Astrocyte of the hippocampus (primary cell): Measurements from ENCODE around the gene FANCC.

Experiments
- DNase-seq: peaks from one replicate; pipeline ENCODE4 v3.0.0; 2011; ENCODE audit warnings: low read depth, low spot score

FANCC gene

DNA sequence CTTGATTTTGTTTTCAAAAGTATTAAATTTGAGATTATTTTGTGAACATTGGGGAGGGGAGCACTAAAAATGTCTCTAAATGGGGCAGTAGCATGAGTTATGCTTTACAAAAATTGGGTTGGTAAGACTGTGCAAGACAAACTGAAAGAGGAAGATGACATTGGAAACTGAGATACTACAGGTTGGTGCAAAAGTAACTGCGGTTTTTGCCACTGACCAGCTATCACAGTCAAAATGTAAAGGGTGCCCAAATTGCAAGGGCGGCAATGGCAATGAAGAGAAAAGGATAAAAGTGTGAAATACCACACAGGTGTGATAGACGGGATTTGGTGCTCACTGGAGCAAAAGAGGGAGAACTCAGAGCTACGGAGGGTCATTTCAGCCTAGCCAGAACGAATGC is 124.0 kb downstream of the FANCC start:
- DNase-seq: no peak

DNA sequence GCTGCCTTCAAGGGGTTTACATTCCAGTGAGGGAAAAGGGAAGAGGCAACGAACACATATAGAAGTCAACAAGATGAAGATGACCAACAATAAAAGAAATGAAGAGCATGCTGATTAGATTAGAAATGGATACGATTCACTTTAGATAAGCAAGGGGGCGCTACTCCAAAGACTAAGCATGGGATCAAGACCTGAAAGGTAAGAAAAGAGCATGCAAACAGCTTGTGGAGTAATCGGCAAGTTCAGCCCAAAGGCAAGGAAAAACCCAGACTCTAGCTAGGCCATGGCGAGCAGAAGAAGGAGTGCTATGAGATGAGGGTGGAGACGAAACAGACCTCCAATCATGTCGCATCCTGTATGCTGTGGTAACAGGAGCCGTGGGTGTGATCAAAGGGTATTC is 124.4 kb downstream of the FANCC start:
- DNase-seq: no peak

DNA sequence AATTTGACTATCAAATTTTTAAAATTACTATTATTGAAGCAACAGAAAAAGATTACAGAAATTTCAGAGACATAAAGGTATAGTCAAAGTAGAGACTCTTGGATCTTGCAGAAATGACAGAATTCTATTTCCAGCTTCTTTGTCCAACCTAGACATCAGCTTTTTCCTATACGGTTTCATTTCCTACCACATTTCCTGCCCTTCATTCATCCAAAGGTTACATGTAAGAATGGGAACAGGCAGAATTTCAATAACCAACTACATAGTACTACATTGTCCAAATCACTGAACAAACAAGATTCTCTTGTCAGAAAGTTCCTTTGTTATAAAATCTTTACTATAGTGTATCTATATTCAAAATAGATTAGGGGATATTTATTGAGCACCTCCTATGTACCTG is 124.9 kb downstream of the FANCC start:
- DNase-seq: no peak

DNA sequence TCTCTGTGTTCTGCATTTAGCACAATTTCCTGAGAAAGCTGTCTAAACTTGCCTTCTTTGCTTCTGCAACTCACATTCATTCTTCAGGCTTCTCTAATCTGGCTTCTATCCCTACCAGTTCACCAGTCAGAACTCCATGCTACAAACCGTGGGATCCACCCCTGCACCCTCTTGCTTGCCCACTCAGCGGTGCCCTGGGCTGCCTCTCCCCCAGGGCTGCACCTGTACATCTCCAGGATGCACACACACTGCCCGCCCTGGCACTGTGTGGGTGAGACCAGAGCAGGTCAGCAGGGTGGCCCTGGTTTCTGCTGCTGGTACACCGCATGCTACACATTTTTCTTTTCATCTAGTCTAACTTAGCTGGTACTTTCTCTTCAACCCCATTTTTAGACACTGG is 127.1 kb downstream of the FANCC start:
- DNase-seq: no peak

DNA sequence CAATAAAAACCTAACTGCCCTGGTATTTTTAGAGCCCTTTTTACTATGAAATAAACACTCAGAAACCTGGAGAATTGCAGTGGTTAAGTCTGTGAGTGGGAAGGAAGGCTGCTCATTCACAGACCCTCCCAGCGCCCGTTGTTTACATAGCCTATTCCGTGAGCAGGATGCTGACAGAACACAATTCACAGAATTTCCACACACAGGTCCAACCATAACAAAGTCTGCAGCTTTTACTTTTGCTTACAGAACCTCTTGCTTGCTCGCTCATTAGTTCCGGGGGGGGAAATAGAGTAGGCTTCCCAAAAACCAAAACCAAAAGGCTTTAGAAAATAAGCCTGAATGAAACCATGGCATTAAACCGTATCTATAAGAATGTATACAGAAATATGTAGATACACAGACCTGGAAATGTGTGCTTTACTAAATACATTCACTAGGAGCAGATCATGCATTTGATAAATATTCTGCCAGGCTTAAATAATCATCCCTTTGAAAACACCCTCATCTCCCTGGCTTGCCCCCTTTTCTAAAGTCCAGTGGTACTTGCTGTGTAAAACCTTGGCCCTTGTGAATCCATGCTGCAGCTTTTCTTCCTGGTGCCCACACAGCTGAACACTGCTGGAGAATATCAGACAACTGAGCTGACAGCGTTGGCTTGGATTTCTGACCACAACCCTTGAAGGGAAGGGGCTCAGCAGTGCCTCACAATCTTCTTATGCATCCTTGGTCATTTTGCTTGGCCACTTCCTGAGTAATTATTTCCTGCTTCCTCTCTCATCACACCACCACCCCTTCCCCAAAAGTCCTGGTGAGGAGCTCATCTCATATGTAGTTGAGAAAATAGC is 128.0 kb downstream of the FANCC start:
- peak; percentile 92 for DNase-seq

DNA sequence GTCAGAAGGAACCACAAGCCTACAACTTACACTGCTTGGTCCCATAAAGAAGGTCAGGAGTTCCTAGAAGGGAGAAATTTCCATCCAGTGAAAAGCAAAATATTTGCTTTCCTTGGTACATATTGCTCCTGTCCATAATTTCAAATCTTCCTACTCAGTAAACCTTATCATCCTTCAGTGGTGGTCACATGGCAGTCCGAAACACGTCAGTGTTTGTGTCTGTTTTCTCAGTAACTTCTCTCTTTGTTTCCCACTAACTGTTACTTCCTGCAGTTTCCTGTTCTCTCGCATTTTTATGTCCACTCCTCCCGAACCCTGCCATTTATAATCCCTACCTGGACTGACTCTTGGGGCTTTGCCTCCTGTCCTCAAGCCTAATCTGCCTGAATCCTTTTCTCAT is 129.1 kb downstream of the FANCC start:
- no peak for DNase-seq

DNA sequence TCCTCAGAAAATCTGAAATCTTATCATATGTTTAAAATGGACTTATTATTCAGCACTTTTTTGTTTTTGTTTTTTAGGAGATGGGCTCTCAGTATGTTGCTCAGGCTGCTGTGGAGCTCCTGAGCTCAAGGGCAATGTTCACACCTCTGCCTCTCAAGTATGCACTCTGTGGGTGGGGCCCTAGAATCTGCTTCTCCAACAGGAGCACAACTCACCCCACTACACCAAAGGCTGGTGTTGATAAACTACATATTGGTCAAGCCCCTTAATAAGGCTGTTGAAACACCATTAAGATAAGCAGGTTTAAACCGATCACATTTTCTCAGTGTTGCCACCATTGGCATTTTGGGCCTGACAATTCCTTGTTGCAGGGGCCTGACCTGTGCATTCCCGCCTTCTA is 131.6 kb downstream of the FANCC start:
- DNase-seq: no peak

DNA sequence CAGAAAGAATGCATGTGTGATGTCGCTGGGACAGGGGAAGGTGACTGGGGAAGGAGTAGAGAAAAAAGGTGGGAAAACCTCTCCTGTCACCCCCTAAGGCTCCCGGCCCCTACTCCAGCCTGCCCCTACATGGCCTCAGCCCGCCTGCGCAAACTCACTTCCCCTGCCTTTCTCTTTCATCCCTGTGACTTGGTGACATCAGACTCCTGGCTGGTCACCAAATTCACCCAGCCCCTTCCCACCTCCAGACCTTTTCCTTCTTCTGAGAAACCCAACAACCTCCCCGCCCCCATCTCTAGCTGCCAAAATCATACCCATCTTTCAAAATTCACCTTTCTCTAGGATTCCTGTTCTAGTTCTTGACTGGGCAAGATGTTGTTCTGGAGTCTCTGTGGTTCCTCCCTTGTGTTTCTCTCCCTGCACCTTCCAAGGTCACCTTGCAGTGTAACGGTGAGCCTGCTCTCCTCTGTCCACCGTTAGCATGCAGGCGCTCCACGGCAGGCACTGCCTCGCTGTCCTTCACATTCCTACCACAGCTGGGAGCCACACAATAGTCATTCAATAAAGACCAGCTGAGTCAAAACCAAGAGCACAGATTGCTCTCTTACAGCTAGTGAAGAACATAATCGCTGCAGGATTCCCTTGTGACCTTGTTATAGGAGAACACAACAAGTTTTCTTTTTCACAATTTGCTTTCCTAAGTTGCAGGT is 134.5 kb downstream of the FANCC start:
- DNase-seq: peak; percentile 28

DNA sequence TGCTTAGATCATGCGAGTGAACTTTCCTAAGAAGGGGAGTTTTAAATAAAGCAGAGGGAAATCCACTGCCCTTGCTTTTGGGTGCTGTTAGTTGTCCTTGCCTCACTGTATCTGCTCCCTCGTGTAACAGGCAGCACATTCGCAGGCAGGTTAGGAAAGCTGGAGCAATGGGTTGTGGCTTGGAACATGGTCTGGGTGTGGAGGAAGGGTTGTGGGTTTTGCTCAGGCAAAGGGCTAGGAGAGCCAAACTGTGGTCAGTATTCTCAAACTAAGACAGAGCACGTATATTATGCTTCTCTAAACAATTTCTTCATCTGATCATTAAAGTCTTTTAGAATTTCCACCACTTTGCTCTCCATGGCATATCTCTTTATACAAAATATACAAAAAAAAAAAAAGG is 135.7 kb downstream of the FANCC start:
- DNase-seq: peak; percentile 44

DNA sequence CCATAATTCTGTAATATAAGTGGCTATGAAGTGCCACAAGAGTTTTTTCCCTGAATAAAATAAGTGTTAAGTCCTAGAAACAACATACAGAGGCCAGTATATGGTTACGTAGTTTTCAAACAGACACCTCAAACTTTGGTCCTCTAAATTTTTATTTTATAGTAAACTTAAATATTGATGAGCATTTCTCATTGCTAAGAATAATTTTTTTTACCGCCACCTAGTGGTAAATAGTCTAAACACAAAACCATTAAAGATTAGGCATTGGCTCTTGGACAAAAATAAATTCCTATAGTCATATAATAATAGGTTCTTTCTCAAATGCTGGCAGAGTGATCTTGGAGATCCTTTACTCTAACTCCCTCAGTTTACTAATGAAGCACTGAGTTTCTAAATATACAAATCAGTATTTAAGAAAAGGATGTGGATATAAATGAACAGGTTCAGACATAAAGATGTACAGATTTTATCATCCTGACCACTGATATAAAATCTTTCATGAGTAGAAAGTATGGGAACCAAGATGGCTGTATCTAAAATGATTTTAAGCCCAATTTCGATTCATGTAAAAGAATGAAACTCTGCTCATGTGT is 136.2 kb downstream of the FANCC start:
- DNase-seq: no peak

DNA sequence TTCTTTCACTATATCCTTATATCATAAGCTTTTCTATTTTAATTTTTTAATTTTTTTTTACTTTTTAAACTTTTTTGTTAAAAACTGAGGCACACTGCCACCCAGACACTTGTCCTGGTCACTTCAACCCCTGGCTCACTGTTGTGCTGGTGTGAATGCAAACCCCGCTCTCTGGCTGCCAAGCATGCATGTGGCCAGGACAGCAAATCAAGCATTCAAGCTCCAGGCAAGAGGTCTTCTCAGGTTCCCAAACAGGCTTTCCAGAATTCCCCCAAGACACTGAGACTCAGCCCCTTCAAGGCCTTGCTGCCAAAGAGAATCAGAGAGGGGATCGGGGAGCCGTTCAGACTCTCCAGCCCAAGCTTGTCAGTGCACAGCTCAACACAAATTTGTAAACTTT is 139.9 kb downstream of the FANCC start:
- no peak for DNase-seq

DNA sequence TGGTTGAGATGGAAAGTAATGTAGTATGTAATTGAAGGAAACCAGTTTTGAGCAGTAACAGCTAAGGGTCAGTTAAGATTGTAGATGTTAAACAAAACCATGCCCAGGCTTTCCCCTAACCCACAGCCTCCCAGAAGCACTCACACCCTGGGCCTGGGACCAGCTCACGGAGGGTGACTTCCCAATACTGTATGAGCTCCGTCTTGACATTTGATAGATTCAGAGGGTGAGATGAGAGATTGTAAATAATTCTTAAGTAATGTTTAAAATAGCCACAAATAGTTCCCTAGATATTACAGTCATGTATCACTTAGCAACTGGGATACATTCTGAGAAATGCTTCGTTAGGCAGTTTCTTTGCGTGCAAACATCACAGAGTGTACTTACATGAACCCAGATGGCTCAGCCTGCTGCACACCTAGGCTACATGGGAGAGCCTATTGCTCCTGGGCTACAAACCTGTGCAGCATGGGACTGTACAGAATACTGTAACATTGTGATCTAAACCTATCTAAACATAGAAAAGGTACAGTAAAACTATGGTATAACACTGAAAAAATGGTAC is 140.7 kb downstream of the FANCC start:
- no peak for DNase-seq

DNA sequence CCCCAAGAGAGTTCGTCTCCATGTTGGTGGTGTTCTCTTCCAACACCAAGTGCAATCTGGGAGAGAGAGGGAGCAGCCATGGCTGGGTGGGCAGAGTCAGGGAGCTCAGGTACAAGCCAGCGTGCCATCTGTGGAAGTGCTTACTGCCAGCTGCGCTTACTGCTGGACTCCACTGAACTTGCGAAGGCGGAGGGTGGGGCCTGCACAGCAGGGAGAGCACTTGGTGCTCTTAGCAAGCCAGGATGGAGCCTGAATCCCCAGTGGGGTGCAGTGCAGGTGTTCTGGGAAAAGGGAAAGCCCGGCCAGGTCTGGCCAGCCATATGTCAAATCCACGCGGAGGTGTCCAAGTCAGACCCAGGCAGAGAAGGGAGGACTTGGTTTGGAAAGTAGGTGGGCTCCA is 142.0 kb downstream of the FANCC start:
- no peak for DNase-seq

DNA sequence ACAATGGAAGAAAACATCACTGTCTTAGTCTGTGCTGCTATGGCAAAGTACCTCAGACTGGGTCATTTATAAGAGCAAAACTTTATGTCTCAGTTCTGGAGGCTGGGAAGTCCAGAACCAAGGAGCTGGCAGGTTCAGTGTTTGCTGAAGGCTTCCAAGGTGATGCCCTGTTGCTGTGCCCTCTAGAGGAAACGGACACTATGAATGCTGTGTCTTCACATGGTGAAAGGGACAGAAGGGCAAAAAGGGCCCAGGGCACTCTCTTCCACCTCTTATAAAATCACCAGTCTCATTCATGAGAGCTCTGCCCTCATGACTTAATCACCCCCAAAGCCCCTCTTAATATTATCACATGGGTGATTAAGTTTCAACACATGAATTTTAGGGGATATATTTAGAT is 143.5 kb downstream of the FANCC start:
- no peak for DNase-seq

DNA sequence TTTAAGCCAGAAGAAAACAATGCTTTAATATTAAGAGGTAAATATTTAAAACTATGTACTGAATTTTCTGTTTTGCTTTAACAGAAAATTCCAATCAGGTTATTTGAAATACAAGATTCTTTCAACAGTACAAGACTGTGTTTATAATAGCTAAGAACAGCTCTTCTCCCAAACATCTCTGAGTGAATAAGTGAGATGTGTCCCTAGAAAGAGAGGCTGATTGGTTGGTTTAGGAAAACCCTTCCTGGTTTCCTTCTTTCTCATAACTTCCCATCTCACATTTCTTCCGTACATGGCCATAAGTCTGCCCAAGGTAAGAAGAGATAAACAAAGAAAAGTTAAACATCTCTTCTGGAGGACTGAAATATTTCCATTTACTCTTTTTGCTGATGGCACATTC is 145.9 kb downstream of the FANCC start:
- DNase-seq: no peak

DNA sequence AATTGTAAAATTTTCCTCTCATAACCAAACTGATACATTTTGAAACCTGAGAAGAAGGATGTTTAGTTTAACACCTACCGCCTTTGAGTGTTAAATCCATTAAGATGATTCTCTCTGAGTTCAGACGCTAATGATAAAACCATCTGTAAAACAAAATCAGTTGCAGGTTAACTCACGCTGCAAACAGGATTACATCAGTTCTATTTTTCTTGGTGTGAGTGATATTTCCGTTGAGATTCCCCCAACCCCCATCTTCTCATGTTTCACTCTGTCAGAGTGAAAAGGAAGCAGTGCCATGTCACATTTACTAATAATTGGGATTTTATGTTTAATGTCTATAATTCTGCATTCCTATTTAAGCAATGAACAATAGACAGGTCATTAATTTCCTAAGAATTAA is 146.5 kb downstream of the FANCC start:
- peak; percentile 58 for DNase-seq

DNA sequence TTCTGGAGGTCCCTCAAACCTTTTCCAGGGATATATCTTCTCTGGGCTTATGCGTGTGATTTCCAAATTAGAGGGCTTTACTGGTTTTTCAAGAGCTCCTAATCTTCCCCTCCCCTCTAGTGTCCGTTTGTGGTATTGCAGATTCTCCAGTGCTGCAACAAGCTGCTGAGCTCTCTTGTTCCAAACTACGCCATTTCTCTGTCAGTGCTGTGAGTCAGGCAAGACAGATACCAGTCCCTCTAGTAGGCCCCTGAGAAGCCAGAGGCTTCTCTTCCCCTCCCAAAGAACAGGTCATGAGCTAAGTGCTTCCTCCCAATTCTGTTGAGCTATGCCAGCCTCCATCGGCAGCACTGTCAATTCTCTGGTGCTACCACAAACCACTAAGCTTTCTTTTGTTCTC is 149.5 kb downstream of the FANCC start:
- DNase-seq: peak; percentile 90

DNA sequence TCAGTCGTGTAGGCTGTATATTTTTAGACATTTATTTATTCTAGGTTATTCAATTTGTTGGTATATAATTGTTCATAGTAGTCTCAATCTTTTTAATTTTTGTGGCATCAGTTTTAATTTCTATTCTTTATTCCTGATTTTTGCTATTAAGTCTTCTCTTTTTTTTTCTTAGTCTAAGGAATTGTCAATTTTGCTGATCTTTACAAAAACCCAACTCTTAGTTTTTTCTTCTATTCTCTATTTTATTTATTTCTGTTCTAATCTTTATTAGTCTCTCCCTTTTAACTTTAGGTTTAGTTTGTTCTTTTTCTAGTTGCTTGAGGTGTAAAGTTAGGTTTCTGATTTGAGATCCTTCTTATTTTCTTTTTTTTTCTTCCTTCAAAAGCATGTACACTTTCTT is 152.5 kb downstream of the FANCC start:
- no peak for DNase-seq

DNA sequence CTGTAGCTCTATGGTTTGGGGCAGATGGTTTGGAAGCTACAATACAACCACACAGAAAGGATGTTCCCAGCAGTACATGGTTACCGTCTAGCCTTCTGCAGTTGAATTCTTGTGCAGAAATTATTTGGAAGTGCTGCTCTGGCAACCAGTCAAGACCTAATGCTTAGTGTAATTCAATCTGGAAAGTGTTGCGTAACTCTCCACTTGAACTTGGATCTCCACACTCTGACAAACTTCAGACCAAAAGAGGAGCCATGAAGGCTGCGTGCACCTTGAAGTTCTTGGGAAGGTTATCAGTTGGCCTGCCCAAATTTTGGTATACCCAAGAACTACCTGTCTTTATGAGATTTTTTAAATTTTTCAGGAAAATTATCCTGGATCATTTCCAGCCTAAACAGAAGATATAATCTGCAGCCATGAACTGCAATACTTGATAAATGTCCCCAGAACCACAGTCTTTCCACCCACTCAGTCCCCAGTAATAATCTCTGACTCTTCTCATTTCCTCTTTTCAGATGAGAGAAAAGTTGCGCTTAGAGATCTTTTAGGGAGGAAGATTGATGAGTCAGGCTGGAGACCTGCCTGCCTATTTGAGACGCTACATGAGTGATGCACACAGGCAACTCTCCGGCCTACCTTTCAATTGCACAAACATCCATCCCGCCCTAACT is 159.9 kb downstream of the FANCC start:
- DNase-seq: peak; percentile 71

DNA sequence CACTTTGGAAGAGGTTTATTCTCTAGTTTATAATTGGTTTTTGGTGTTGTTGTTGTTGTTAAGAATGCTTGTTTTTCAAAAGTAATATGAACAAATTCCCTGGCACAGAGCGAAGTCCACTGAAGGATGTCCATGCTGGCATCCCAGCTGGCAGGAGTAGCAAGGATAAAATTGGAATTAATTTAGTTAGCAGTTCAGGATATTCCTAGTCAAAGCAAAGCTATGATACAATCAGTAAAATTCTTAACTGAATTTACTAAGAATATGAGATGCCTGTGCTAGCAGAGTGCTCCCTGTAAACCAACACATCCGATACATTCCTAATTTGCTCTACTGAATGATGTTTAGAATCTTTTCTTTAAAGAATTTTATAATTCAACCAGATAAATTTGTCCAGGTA is 161.4 kb downstream of the FANCC start:
- DNase-seq: no peak

DNA sequence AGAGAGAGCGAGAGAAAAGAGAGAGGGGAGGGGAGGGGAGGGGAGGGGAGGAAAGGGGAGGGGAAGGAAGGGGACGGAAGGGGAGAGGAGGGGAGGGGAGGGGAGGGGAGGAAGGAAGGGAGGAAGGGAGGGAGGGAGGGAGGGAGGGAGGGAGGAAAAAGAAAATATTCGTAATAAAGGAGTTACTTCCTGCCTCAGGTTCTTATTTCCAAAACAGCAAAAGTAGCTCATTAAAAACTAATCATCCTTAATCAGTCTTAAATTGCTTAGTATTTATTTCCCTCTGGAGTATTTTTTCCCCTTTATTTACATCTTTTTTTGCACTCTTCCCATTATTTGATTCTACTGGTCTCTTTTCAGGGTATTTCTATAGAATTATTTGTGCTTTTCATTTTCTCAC is 162.3 kb downstream of the FANCC start:
- DNase-seq: no peak

DNA sequence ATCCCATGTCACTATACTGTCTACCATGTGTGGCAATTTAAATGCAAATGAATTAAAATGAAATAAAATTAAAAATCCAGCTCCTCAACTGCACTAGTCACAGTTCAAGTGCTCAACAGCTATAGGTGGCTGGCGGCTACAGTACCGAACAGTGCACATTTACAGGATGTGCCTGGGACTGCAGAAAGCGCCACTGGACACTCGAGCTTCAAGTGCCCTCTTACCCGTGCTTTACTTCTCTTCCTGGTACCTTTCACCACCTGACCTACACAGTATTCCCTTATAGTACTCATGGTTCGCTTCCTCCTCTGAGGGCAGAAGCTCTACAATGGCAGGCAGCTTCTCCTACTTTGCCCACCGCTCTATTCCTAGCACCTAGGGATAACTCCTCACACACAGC is 166.6 kb downstream of the FANCC start:
- no peak for DNase-seq
